SK-N-SH (cell line): ENCODE data around the gene CCR5. TPM values are rescaled to one million over a fixed set of nuclear protein-coding genes. Genes with fewer than 3 reads are reported as not detected.

Experiments
- CTCF ChIA-PET: fragments of 300-600, 350-600 bp; formaldehyde crosslinking; extraction: SDS; loops from one replicate; lab custom pipeline; 2021; lab: Yijun Ruan, JAX
- POLR2A ChIA-PET: fragments of 350-600 bp; sonication (Branson Sonifier 250); formaldehyde crosslinking; extraction: SDS; loops from one replicate; lab custom pipeline; 2020; ENCODE audit warnings: antibody characterized with exemption, inconsistent platforms; lab: Yijun Ruan, JAX
- DNase-seq: peaks from one replicate; pipeline ENCODE4 v3.0.0; 2012
- H2AFZ ChIP-seq: fragments of 200-600 bp; sonication (generic); 2 replicates; pipeline ENCODE4 v1.8.1; 2016; ENCODE audit warnings: antibody characterized with exemption, mild to moderate bottlenecking, low read depth
- H3F3A ChIP-seq: fragments of 200-600 bp; sonication (generic); replicated peaks from 2 replicates; pipeline ENCODE3; 2016; ENCODE audit warnings: antibody characterized with exemption, mild to moderate bottlenecking; ENCODE audit not compliant: insufficient read depth
- H3K27ac ChIP-seq, 2 experiments: fragments of 200-500 bp in 1 of 2; fragments of 200-600 bp in 1 of 2; sonication (Bioruptor generic) in 1 of 2; sonication (generic), shearing (Covaris generic) in 1 of 2; 2 replicates each; pipeline versions ENCODE4 v1.5.1 to v1.6.1; 2014 to 2016; ENCODE audit warnings: low read depth in 2 of 2, inconsistent platforms in 1 of 2, low read length in 1 of 2, mild to moderate bottlenecking in 1 of 2, mixed read lengths in 1 of 2
- H3K27me3 ChIP-seq: fragments of 200-600 bp; sonication (generic), shearing (Covaris generic); 2 replicates; pipeline ENCODE4 v1.6.1; 2016; ENCODE audit warnings: mixed run types; ENCODE audit not compliant: insufficient read depth
- H3K36me3 ChIP-seq, 2 experiments: fragments of 200-500 bp in 1 of 2; fragments of 200-600 bp in 1 of 2; sonication (Bioruptor generic) in 1 of 2; sonication (generic) in 1 of 2; replicated peaks in 1 of 2; 2 replicates each; pipeline versions ENCODE3 to v1.5.1; 2014 to 2016; ENCODE audit warnings: low read length in 1 of 2, mild to moderate bottlenecking in 1 of 2; ENCODE audit not compliant: insufficient read depth in 2 of 2, control insufficient read depth in 1 of 2
- H3K4me1 ChIP-seq, 2 experiments: fragments of 200-500 bp in 1 of 2; fragments of 200-600 bp in 1 of 2; sonication (Bioruptor generic) in 1 of 2; sonication (generic), shearing (Covaris generic) in 1 of 2; 2 replicates each; pipeline versions ENCODE4 v1.5.1 to v1.6.1; 2014 to 2016; ENCODE audit warnings: low read depth in 1 of 2, low read length in 1 of 2, mixed run types in 1 of 2; ENCODE audit not compliant: insufficient read depth in 2 of 2, control insufficient read depth in 1 of 2
- H3K4me2 ChIP-seq: fragments of 200-600 bp; sonication (generic), shearing (Covaris generic); 2 replicates; pipeline ENCODE4 v1.6.1; 2017; ENCODE audit warnings: mixed run types
- H3K4me3 ChIP-seq, 2 experiments: fragments of 200-500 bp in 1 of 2; fragments of 200-600 bp in 1 of 2; sonication (Bioruptor generic) in 1 of 2; sonication (generic), shearing (Covaris generic) in 1 of 2; 2 replicates each; pipeline versions ENCODE4 v1.5.1 to v1.8.1; 2014 to 2016; ENCODE audit warnings: low read depth in 2 of 2, inconsistent platforms in 1 of 2, low read length in 1 of 2, mild to moderate bottlenecking in 1 of 2, mixed read lengths in 1 of 2, moderate library complexity in 1 of 2
- H3K79me2 ChIP-seq: fragments of 200-600 bp; sonication (generic); 2 replicates; pipeline ENCODE4 v1.8.1; 2017; ENCODE audit warnings: mild to moderate bottlenecking; ENCODE audit not compliant: insufficient read depth
- H3K9ac ChIP-seq: fragments of 200-600 bp; sonication (generic); 2 replicates; pipeline ENCODE4 v1.6.1; 2017; ENCODE audit warnings: mixed run types
- H3K9me2 ChIP-seq: fragments of 200-600 bp; sonication (generic); 2 replicates; pipeline ENCODE4 v1.6.1; 2017; ENCODE audit warnings: mixed run types
- H3K9me3 ChIP-seq: fragments of 200-600 bp; sonication (generic); 2 replicates; pipeline ENCODE4 v1.6.1; 2017; ENCODE audit warnings: mixed run types, mild to moderate bottlenecking, moderate library complexity
- H4K20me1 ChIP-seq: fragments of 200-600 bp; sonication (generic); 2 replicates; pipeline ENCODE4 v1.6.1; 2017; ENCODE audit warnings: mild to moderate bottlenecking, mixed run types; ENCODE audit not compliant: insufficient read depth
- EZH2phosphoT487 ChIP-seq: fragments of 200-600 bp; sonication (generic); IDR thresholded peaks from 2 replicates; pipeline ENCODE4 v1.6.1; 2017; ENCODE audit warnings: low read depth, mixed run types, mild to moderate bottlenecking, antibody characterized with exemption, moderate library complexity, borderline replicate concordance
- FOXJ3 ChIP-seq: sonication (generic); formaldehyde crosslinking; IDR thresholded peaks from 2 replicates; pipeline ENCODE4 v1.5.1; 2020; ENCODE audit warnings: mild to moderate bottlenecking, missing genetic modification reagents
- GATA2 ChIP-seq: sonication (generic); formaldehyde crosslinking; IDR thresholded peaks from 2 replicates; pipeline ENCODE4 v1.5.0; 2020; ENCODE audit warnings: mild to moderate bottlenecking, missing genetic modification reagents
- IRF3 ChIP-seq: fragments of 150-350 bp; IDR thresholded peaks from 2 replicates; pipeline ENCODE4 v1.6.1; 2016; ENCODE audit warnings: mild to moderate bottlenecking, low read depth, low read length
- NFIC ChIP-seq: IDR thresholded peaks from 2 replicates; pipeline ENCODE4 v1.4.0; 2012; ENCODE audit warnings: borderline replicate concordance
- POLR2AphosphoS5 ChIP-seq: IDR thresholded peaks from 2 replicates; pipeline ENCODE4 v1.6.1; 2012; ENCODE audit warnings: low read depth, low read length
- REST ChIP-seq: IDR thresholded peaks from 2 replicates; pipeline ENCODE4 v1.6.1; 2012; ENCODE audit warnings: mild to moderate bottlenecking, low read depth, low read length, moderate library complexity
- RXRA ChIP-seq: IDR thresholded peaks from 2 replicates; pipeline ENCODE4 v1.4.0; 2012; ENCODE audit warnings: low read depth, mild to moderate bottlenecking, borderline replicate concordance
- USF2 ChIP-seq: fragments of 150-350 bp; IDR thresholded peaks from 2 replicates; pipeline ENCODE4 v1.6.1; 2017; ENCODE audit warnings: antibody characterized with exemption, low read length, low read depth, borderline replicate concordance
- ZBTB33 ChIP-seq: IDR thresholded peaks from 2 replicates; pipeline ENCODE4 v1.4.0; 2012; ENCODE audit warnings: low read depth, borderline replicate concordance
- WGBS: methylation state at CpG from one replicate; pipeline ENCODE4 v1.1.6; 2017; ENCODE audit warnings: low lambda C conversion rate; 5-methylcytosine and 5-hydroxymethylcytosine counted together
- polyA plus RNA-seq, 3 experiments: library from polyadenylated mRNA; depleted of rRNA; stranded (reverse); fragments of >200 nt; gene quantifications; 2 replicates each; pipeline ENCODE4 v1.2.3, GENCODE V29; 2012

The CCR5 gene
- polyA plus RNA-seq, 1 of the 3 experiments (the other 2 are of a cell fraction): not detected

GRCh38 chr3:46361408-46362283 is 9.1 kb upstream of the CCR5 start:
- no peak overlapping the region for H3K9ac ChIP-seq
- H3K4me3 ChIP-seq: no peak overlapping the region
- ChIA-PET POLR2A (no interaction called here), CTCF (no interaction called here)
- H3K9me3 ChIP-seq: no peaks in the 10 kb centered on the region
- H3K4me2 ChIP-seq: no peak overlapping the region
- DNase-seq: no peak
- no peaks in the 10 kb centered on the region for H3F3A ChIP-seq
- no peak overlapping the region for H3K27ac ChIP-seq
- TF ChIP-seq REST (no peak), ZBTB33 (no peak), USF2 (no peak), FOXJ3 (CRISPR knock-in tag) (no peak), NFIC (no peak), EZH2phosphoT487 (no peak), POLR2AphosphoS5 (no peak), IRF3 (no peak), RXRA (no peak), GATA2 (no peak)
- no peaks in the 10 kb centered on the region; a peak in 1 of 4 replicates for H3K4me1 ChIP-seq
- no peaks in the 10 kb centered on the region for H4K20me1 ChIP-seq
- no peaks in the 10 kb centered on the region for H3K9me2 ChIP-seq
- 19% methylated on average over 7 of the region's 8 CpGs for whole genome bisulfite sequencing
- no peak overlapping the region for H2AFZ ChIP-seq
- H3K27me3 ChIP-seq: peaks cover 30% of the 10 kb centered on the region; the same call in 1 of the 2 replicates
- no peaks in the 10 kb centered on the region for H3K36me3 ChIP-seq
- no peaks in the 10 kb centered on the region for H3K79me2 ChIP-seq
